ENCODE data around the gene ZNF488.

GRCh38 chr10:47413531-47414226 lies 29.6 kb upstream of the ZNF488 start:
- TF ChIP-seq EZH2 (IDR thresholded peaks at IDR 0.05; ENCODE audit: borderline replicate concordance, insufficient read depth, low read depth, low read length, poor library complexity, severe bottlenecking) (no peak), CTCF (IDR thresholded peaks at IDR 0.05) (no peak)

Data from B cell (primary cell).